ENCODE results near the gene AOPEP.

The AOPEP gene

DNA sequence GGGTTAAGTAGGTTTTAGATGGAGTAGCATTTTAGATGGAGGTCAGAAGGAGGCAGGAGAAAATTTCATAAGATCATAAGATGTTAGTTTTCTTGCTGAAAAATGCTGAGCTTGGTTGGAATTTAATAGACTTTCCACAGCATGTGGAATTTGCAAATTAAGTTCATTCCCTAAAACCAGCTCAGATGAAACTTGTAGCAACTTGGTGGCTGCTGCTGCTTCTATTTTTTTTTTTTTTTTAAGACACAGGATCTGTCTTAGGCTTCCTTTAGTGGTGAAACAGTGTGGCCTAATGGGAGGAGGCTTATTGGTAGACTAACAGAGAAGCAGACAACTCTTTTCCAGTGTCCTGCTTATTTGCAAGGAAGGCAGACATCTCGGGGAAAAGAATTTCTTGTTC is 154.5 kb downstream of the AOPEP start:
- POLR2A ChIA-PET, result no interaction called here
- CTCF ChIA-PET, result interaction anchor here (0.7 kb wide), 1 partner anchor 174 kb away, joined by 4 read pairs; no protein-coding TSS in a partner anchor
- TF ChIP-seq ZNF544 (tag by site-specific recombination; IDR thresholded peaks at IDR 0.05) (no peak), SETDB1 (IDR thresholded peaks at IDR 0.05; ENCODE audit: insufficient read length, low read length) (no peak)
- TF ChIP-seq, protein P1, sequence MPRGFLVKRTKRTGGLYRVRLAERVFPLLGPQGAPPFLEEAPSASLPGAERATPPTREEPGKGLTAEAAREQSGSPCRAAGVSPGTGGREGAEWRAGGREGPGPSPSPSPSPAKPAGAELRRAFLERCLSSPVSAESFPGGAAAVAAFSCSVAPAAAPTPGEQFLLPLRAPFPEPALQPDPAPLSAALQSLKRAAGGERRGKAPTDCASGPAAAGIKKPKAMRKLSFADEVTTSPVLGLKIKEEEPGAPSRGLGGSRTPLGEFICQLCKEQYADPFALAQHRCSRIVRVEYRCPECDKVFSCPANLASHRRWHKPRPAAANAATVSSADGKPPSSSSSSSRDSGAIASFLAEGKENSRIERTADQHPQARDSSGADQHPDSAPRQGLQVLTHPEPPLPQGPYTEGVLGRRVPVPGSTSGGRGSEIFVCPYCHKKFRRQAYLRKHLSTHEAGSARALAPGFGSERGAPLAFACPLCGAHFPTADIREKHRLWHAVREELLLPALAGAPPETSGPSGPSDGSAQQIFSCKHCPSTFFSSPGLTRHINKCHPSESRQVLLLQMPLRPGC (tag by site-specific recombination; IDR thresholded peaks at IDR 0.05), result no peak
- no peaks in the 10 kb centered on the region for H3K4me1 ChIP-seq (ENCODE audit: control insufficient read depth, insufficient read depth, low read length)
- H3K27ac ChIP-seq (ENCODE audit: extremely low read depth, low read depth, low read length), result no peak overlapping the region
- no peaks in the 10 kb centered on the region for H3K36me3 ChIP-seq (ENCODE audit: control insufficient read depth in 2 of 2, insufficient read depth in 1 of 2, low read length in 2 of 2)
- H3K9me3 ChIP-seq (ENCODE audit: control insufficient read depth, insufficient read depth, low read depth, low read length), result no peaks in the 10 kb centered on the region
- no peak overlapping the region for H3K4me3 ChIP-seq (ENCODE audit: low read depth, low read length)

DNA sequence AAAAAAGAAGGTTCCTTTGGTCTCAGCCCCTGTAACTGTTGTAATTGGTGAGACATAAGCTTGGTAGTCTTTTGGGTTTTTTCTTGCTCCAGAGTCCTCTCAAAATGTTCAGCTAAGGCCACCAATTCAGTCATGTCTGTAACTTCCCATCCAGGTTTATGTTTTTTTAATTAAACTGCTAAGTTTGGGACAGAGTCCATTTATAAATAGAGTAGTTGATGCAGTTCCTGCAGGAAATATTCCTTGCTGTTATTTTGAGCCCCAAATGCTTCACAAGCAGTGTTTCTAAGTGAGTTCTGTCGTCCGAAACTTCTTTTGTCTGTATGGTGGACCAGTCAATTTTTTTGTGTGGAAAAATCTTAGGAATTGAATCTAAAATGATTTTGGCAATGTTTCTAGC is 155.0 kb downstream of the AOPEP start:
- Histone ChIP-seq H3K36me3 (ENCODE audit: control insufficient read depth in 2 of 2, insufficient read depth in 1 of 2, low read length in 2 of 2) (no peaks in the 10 kb centered on the region), H3K9me3 (ENCODE audit: control insufficient read depth, insufficient read depth, low read depth, low read length) (no peaks in the 10 kb centered on the region), H3K27ac (ENCODE audit: extremely low read depth, low read depth, low read length) (no peak overlapping the region), H3K4me1 (ENCODE audit: control insufficient read depth, insufficient read depth, low read length) (no peaks in the 10 kb centered on the region), H3K4me3 (ENCODE audit: low read depth, low read length) (no peak overlapping the region)
- ChIA-PET POLR2A (no interaction called here), CTCF (no interaction called here)
- no peak for TF ChIP-seq ZNF843 (tag by site-specific recombination; IDR thresholded peaks at IDR 0.05)
- TF ChIP-seq, protein P2, sequence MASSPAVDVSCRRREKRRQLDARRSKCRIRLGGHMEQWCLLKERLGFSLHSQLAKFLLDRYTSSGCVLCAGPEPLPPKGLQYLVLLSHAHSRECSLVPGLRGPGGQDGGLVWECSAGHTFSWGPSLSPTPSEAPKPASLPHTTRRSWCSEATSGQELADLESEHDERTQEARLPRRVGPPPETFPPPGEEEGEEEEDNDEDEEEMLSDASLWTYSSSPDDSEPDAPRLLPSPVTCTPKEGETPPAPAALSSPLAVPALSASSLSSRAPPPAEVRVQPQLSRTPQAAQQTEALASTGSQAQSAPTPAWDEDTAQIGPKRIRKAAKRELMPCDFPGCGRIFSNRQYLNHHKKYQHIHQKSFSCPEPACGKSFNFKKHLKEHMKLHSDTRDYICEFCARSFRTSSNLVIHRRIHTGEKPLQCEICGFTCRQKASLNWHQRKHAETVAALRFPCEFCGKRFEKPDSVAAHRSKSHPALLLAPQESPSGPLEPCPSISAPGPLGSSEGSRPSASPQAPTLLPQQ (tag by site-specific recombination; IDR thresholded peaks at IDR 0.05), result no peak
- no peak for TF ChIP-seq ZNF335 (tag by site-specific recombination; conservative IDR thresholded peaks at IDR 0.05)
- TF ChIP-seq, protein P3, sequence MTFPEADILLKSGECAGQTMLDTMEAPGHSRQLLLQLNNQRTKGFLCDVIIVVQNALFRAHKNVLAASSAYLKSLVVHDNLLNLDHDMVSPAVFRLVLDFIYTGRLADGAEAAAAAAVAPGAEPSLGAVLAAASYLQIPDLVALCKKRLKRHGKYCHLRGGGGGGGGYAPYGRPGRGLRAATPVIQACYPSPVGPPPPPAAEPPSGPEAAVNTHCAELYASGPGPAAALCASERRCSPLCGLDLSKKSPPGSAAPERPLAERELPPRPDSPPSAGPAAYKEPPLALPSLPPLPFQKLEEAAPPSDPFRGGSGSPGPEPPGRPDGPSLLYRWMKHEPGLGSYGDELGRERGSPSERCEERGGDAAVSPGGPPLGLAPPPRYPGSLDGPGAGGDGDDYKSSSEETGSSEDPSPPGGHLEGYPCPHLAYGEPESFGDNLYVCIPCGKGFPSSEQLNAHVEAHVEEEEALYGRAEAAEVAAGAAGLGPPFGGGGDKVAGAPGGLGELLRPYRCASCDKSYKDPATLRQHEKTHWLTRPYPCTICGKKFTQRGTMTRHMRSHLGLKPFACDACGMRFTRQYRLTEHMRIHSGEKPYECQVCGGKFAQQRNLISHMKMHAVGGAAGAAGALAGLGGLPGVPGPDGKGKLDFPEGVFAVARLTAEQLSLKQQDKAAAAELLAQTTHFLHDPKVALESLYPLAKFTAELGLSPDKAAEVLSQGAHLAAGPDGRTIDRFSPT (tag by site-specific recombination; IDR thresholded peaks at IDR 0.05), result no peak
- no peak for TF ChIP-seq SP7 (tag by site-specific recombination; IDR thresholded peaks at IDR 0.05)
- no peak for TF ChIP-seq ZNF558 (tag by site-specific recombination; IDR thresholded peaks at IDR 0.05)
- TF ChIP-seq ZNF157 (tag by site-specific recombination; IDR thresholded peaks at IDR 0.05), result no peak
- no peak for TF ChIP-seq ZNF785 (tag by site-specific recombination; IDR thresholded peaks at IDR 0.05)
- no peak for TF ChIP-seq FEZF1 (tag by site-specific recombination; IDR thresholded peaks at IDR 0.05)
- no peak for TF ChIP-seq ZNF174 (tag by site-specific recombination; IDR thresholded peaks at IDR 0.05)
- TF ChIP-seq, protein P4, sequence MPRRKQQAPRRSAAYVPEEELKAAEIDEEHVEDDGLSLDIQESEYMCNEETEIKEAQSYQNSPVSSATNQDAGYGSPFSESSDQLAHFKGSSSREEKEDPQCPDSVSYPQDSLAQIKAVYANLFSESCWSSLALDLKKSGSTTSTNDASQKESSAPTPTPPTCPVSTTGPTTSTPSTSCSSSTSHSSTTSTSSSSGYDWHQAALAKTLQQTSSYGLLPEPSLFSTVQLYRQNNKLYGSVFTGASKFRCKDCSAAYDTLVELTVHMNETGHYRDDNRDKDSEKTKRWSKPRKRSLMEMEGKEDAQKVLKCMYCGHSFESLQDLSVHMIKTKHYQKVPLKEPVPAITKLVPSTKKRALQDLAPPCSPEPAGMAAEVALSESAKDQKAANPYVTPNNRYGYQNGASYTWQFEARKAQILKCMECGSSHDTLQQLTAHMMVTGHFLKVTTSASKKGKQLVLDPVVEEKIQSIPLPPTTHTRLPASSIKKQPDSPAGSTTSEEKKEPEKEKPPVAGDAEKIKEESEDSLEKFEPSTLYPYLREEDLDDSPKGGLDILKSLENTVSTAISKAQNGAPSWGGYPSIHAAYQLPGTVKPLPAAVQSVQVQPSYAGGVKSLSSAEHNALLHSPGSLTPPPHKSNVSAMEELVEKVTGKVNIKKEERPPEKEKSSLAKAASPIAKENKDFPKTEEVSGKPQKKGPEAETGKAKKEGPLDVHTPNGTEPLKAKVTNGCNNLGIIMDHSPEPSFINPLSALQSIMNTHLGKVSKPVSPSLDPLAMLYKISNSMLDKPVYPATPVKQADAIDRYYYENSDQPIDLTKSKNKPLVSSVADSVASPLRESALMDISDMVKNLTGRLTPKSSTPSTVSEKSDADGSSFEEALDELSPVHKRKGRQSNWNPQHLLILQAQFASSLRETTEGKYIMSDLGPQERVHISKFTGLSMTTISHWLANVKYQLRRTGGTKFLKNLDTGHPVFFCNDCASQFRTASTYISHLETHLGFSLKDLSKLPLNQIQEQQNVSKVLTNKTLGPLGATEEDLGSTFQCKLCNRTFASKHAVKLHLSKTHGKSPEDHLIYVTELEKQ (tag by site-specific recombination; IDR thresholded peaks at IDR 0.05; ENCODE audit: borderline replicate concordance), result no peak
- TF ChIP-seq ZNF23 (tag by site-specific recombination; IDR thresholded peaks at IDR 0.05; ENCODE audit: borderline replicate concordance), result no peak

Data from HEK293 (cell line).